Left colon (tissue), 2 donors: ENCODE data around the gene ZNF202. TPM values are rescaled to one million over a fixed set of nuclear protein-coding genes. Genes with fewer than 3 reads are reported as not detected.
"Not testable (repeated sequence)": the region's sequence is repeated elsewhere in the genome, so short reads cannot be mapped to it uniquely, and the experiment has no call there.

Source experiments
- ATAC-seq: fragments of 200-7000 bp; cut with Tn5 transposase; one replicate; pipeline ENCODE4 v1.9.1; 2020; ENCODE audit warnings: mild to moderate bottlenecking, moderate library complexity
- DNase-seq, 2 donors: peaks; one replicate each; pipeline ENCODE4 v3.0.0-alpha.2; 2020
- intact Hi-C, 2 donors: fragments of 100-400 bp; cut with DNase I in 1 of 2; cut with micrococcal nuclease in 1 of 2; formaldehyde crosslinking; loops; one replicate each; pipeline versions ENCODE4 v1.11.2 to v1.14.0; 2022; cut with DNase I, micrococcal nuclease
- total RNA-seq, 2 donors: library from RNA; stranded (reverse); fragmentation: NEBNext Ultra II Directional; extraction: Animal tissue kit (Norgen Biotek cat#: 25700); gene quantifications; one replicate each; pipeline ENCODE4 v1.2.1, GENCODE V29; 2021
- donor health status: DM: no; HTN: no; CAD: no.
- donor health status: DM: yes; HTN: yes; CAD: no.

The ZNF202 gene
- total RNA-seq, 2 donors from 2014 or later = 7.5 to 7.7 TPM

GRCh38 chr11:123745764-123746451, 4.4 kb upstream of the ZNF202 start:
- intact Hi-C loops = no loop called here
- no peak for ATAC-seq
- DNase-seq = no peak

- intact Hi-C loops = no loop called here
- ATAC-seq = no peak
Measured at GRCh38 chr11:123742724-123743120, 1.3 kb upstream of the ZNF202 start.

DNA sequence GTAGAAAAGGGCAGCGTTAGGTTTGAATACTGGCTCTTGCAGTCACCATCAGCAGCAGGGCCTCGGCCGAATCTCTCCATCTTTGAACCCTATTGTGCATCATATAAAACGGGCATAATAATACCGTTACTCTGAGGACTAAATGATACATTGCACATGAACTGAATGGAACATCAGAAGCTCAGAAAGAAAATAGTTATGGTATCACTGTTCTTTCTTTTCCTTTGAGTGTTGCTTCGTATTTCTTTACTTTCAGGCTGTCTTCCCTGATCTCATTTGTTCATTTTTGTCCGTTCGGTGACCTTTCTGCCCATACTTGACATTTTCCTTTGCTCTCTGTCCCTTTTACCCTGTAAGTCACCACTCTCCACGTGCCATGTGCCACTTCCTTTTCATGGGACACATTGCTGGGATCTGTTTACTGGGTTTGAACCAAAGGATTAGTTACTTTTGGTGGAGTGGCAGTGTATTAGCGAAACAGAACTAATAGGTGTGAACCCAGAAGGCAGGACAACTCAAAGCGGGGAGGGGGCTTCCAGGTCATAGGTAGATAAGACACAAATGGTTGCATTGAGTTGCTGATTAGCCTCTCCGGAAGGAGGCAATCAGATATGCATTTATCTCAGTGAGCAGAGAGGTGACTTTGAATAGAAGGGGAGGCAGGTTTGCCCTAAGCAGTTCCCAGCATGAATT, 717 bp upstream of the ZNF202 start:
- DNase-seq (no peak), ATAC-seq (no peak)
- intact Hi-C loops = no loop called here

More at GRCh38 chr11:123742724-123743120, 1.3 kb upstream of the ZNF202 start:
- DNase-seq = no peak

DNA sequence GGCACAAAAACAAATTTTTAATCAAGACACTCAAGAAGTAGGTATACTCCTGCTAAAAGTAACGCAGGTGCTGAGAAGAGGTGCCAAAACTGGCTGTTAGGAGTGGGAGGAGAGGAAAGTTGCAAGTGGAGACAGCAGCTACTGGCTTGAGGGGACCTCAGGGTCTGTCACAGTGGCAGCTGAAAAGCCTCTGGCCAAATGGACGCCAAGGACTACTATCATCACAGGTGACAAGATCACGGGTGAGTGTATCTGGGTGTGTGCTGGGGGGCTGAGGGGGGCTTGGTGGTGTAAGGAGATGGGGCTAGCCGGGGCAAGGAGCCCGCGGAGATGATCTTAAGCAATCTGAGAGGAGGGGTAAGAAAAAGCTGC, 687 bp downstream of the ZNF202 start:
- no peak for DNase-seq
- peak; percentile 19 for ATAC-seq
- intact Hi-C loops = no loop called here

GRCh38 chr11:123738374-123738773, 3.1 kb downstream of the ZNF202 start:
- DNase-seq = no peak
- no peak for ATAC-seq
- intact Hi-C loops = no loop called here

DNA sequence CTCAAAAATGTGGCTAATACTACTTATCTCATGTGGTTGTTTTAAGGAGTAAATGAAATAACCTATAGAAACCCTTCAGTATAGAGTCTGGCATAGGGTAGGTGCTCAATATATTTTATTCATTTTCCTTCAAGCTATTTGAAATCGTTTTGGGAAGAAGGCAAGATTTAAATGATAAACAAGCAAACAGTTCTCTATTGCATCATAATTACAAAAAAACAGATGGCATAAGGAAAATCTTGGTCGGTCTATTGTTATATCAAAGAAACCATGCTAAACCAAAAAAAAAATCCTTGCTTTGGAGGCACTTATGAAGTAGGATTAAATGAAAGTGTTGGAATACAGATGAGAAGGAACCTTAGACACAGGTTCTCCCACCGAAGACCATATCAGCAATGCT, 4.7 kb downstream of the ZNF202 start:
- intact Hi-C loops = no loop called here
- ATAC-seq (no peak), DNase-seq (no peak)

- DNase-seq (no peak), ATAC-seq (no peak)
- intact Hi-C loops = no loop called here
Measured at GRCh38 chr11:123729602-123730001, 11.9 kb downstream of the ZNF202 start.

DNA sequence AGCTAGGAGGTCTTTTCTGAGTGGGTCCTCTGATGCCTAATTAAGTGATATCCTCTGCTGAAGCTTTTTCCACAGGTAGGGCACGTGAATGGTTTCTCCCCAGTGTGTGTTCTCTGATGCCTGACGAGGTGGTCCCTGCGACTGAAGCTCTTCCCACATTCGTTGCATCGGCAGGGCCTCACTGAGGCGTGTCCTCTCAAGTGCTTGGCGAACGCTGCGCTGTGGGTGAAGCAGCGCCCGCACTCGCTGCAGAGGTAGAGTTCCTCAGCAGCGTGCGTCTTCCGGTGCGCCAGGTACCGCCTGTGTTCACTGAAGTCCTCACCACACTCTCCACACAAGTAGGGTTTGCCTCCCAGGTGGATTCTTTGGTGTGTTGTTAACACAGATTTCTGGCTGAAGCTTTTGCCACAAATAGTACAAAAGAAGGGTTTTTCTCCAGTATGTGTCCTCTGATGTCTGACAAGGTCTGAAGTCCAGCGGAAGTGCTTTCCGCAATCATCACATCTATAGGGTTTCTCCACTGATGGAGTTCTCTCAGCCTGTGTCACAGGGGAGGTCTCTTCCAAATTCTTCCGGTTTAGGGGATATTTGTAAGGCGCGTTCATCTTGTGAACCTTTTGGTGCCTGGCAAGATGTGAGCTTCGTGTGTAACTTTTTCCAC, 15.3 kb downstream of the ZNF202 start:
- intact Hi-C loops = no loop called here
- DNase-seq (no peak), ATAC-seq (no peak)

DNA sequence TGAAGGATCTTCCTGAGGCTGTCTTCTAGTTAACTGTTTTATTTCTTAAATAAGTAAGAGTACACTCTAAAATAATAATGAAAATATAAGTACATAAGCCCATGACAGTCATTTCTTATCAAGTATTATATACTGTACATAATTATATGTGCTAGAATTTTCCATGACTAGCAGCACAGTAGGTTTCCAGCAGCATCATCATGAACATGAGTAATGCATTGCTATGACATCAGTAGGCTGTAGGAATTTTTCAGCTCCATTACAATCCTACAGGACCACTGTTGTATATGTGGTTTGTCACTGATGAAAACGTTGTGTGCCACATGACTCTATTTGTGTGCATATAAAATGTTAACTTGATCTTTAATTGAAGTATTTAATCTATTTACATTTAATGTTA, 22.0 kb downstream of the ZNF202 start:
- ATAC-seq = no peak
- DNase-seq = no peak
- intact Hi-C loops = no loop called here

- ATAC-seq = no peak
- intact Hi-C loops = no loop called here
Measured at GRCh38 chr11:123718469-123718868, 23.0 kb downstream of the ZNF202 start.

DNA sequence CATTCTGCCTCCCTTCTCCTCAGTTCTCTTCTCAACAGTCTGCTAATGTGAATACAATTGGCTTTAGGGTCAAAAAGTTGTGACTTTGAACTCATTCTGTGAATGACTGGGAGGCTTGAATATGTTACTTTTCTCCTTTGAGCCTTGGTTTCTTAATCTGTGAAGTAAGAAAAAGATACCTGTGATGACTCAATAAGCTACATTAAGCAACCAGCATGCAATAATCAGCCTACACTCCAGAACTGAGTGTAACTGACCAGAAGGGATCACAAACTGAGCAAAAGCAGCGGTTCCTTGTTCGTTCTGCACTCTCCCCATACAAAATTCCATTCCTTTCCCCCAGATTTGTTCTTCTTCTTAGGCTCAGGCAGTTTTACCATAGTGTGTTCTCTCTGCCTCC, 23.4 kb downstream of the ZNF202 start:
- no peak for DNase-seq
- no peak for ATAC-seq
- intact Hi-C loops = no loop called here

More at GRCh38 chr11:123718469-123718868, 23.0 kb downstream of the ZNF202 start:
- no peak for DNase-seq

DNA sequence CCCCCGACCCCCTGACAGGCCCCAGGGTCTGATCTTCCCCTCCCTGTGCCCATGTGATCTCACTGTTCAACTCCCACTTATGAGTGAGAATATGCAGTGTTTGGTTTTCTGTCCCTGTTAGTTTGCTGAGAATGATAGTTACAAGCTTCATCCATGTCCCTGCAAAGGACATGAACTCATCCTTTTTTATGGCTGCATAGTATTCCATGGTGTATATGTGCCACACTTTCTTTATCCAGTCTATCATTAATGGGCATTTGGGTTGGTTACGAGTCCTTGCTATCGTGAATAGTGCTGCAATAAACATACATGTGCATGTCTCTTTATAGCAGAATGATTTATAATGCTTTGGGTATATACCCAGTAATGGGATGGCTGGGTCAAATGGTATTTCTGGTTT, 28.8 kb downstream of the ZNF202 start:
- ATAC-seq, DNase-seq, intact Hi-C loops: not testable (repeated sequence)

DNA sequence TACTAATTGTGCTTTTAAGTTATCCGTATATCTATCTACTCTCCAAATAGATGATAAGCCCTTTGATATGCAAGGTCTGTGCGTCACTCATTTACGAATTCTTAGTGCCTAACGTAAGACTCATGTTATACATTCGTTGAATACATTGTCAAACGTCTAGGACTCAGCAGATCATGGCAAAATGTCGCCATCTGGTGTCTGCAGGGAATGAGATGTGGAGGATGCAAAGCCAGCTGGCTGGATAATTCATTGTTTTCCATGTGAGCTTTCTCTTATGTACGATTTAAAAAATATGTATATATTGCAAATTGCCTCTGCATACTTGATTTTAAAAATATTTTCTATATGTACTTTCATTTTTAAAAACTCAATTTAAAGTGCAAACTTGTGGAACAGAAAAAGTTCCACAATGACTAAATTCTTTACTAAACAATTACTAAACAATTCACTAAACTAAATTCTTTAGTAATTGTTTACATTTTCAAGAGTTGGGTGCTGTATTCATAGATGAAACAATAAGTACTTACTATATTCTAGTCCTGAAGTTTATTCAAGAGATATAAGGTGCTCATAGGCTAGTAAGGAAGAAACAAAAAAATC, 33.8 kb downstream of the ZNF202 start:
- DNase-seq (peak in 1 of 2 donors; percentile 69), ATAC-seq (peak; percentile 75)
- intact Hi-C loops = loop anchor here in 1 of 2 donors (2.0 kb wide), 1 partner anchor 127 kb away; no protein-coding TSS in a partner anchor

- intact Hi-C loops = no loop called here
- no peak for DNase-seq
- no peak for ATAC-seq
Measured at GRCh38 chr11:123707206-123707605, 34.3 kb downstream of the ZNF202 start.

GRCh38 chr11:123704341-123704740, 37.1 kb downstream of the ZNF202 start:
- intact Hi-C loops = no loop called here
- ATAC-seq (no peak), DNase-seq (no peak)

DNA sequence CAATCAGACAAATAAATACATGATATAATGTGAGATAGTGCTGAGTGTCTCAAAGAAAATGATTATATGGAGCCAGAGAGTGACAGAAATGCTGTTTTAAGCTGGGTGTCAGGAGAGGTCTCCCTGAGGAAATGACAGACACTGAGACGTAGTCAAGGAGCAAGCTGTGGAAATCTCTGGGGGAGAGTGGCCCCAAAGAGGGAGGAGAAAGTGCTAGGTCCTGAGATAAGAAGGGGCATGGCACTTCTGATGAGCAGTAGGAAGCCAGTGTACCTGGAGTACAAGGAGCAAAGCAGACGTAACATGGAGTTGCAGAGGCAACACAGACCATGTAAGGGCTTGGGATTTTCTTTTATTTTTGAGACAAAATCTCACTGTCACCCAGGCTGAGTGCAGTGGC, 38.8 kb downstream of the ZNF202 start:
- DNase-seq (no peak), ATAC-seq (no peak)
- intact Hi-C loops = no loop called here

- ATAC-seq (no peak), DNase-seq (no peak)
- intact Hi-C loops = no loop called here
Measured at GRCh38 chr11:123702139-123702538, 39.3 kb downstream of the ZNF202 start.

DNA sequence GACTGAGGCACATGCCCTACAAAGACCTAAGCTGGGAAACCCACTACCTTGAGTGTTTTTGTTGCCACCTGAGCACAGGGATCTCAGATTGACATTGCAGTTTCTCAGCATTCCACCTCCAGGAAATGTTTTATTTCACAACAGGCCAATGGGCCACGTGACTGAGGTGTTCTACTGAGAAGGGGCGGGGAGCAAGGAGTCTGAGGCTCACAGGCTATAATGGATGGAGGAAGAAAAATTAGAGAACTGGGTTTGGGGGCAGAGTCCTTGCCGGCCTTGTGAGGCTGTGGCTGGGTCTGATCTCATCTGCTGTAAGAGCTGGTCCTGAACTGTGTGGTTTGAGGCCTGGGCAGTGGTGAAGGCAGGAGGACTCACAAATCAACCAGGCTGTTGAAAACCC, 40.7 kb downstream of the ZNF202 start:
- intact Hi-C loops = no loop called here
- ATAC-seq (peak; percentile 76), DNase-seq (peak in 1 of 2 donors; percentile 7)

- no peak for DNase-seq
- no peak for ATAC-seq
- intact Hi-C loops = no loop called here
Measured at GRCh38 chr11:123698546-123699127, 42.8 kb downstream of the ZNF202 start.
